Activated naive CD4-positive, alpha-beta T cell treated with anti-CD3 and anti-CD28 coated beads for 36 hours (primary cell): ENCODE measurements around the gene ACVR2B. TPM values are rescaled to one million over a fixed set of nuclear protein-coding genes. Genes with fewer than 3 reads are reported as not detected.
"Not testable (repeated sequence)": the region's sequence is repeated elsewhere in the genome, so short reads cannot be mapped to it uniquely, and the experiment has no call there.

Experiments used
- CTCF ChIA-PET: fragments of 350-600 bp; sonication (Branson Sonifier 250); formaldehyde crosslinking; loops from one replicate; lab custom pipeline; 2021; ENCODE audit warnings: antibody characterized with exemption; lab: Charles Lee
- DNase-seq: peaks from one replicate; pipeline ENCODE4 v3.0.0-alpha.2; 2020
- H3K27ac Mint-ChIP-seq: one replicate; pipeline ENCODE4 v1.8.0; 2021; ENCODE audit warnings: mild to moderate bottlenecking, mixed read lengths
- H3K27me3 Mint-ChIP-seq: one replicate; pipeline ENCODE4 v1.8.0; 2021; ENCODE audit warnings: low read depth, mixed read lengths
- H3K36me3 Mint-ChIP-seq: one replicate; pipeline ENCODE4 v1.8.0; 2021; ENCODE audit warnings: low read depth, mixed read lengths
- H3K4me1 Mint-ChIP-seq: one replicate; pipeline ENCODE4 v1.8.0; 2021; ENCODE audit warnings: low read depth, mixed read lengths
- H3K4me3 Mint-ChIP-seq: one replicate; pipeline ENCODE4 v1.8.0; 2021; ENCODE audit warnings: mild to moderate bottlenecking, moderate library complexity, mixed read lengths
- H3K9me3 Mint-ChIP-seq: one replicate; pipeline ENCODE4 v1.8.0; 2021; ENCODE audit warnings: mixed read lengths
- intact Hi-C: fragments of 100-400 bp; cut with micrococcal nuclease; formaldehyde crosslinking; loops from one replicate; pipeline ENCODE4 v1.15.1; 2023
- total RNA-seq, 2 experiments: library from RNA; stranded (reverse); gene quantifications; one replicate each; pipeline ENCODE4 v1.2.3, GENCODE V29; 2021

The ACVR2B gene
- 1 to 10 TPM; 6.5 to 6.9 TPM for total RNA-seq

- CTCF ChIA-PET, result interaction anchor here (1.2 kb wide), 1 partner anchor 27 kb away, joined by 3 read pairs; no protein-coding TSS in a partner anchor
- H3K27ac Mint-ChIP-seq, result peak within 1 kb of the TSS; percentile 74
- peak; percentile 74 for DNase-seq
- H3K36me3 Mint-ChIP-seq, result peaks cover 3% of the 10 kb centered on the region
- H3K4me3 Mint-ChIP-seq, result peak within 1 kb of the TSS; percentile 96
- H3K27me3 Mint-ChIP-seq, result no peaks in the 10 kb centered on the region
- peaks cover 4% of the 10 kb centered on the region for H3K9me3 Mint-ChIP-seq
- peaks cover 2% of the 10 kb centered on the region for H3K4me1 Mint-ChIP-seq
- intact Hi-C loops, result loop anchor here (1.0 to 5.0 kb wide), 2 partner anchors 43 to 416 kb away; partner anchors contain the start of genes DLEC1 and EXOG
These were observed at the start of gene ACVR2B for GRCh38 chr3:38453075-38453912. TSS of gene ACVR2B (plus strand) at chr3:38453890. CDS start at chr3:38454323, 433 bp downstream.

DNA sequence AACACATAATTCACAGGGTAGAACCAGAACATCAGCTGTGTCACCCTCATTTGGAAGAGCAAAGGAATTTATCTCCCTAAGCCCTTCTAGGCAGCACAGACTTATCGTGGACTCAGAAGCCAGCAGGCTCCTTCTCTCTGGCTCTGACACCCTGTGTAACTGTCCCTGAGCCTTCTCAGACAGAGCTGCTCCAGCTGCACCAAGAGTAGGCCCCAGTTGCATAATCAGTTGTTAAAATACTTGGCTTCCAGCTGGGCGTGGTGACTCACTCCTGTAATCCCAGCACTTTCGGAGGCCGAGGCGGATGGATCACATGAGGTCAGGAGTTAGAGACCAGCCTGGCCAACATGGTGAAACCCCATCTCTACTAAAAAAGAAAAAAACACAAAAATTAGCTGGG, 49.4 kb upstream of the ACVR2B start:
- CTCF ChIA-PET, result no interaction called here
- intact Hi-C loops, result no loop called here
- no peak overlapping the region for H3K4me3 Mint-ChIP-seq

GRCh38 chr3:38411591-38411990, 42.1 kb upstream of the ACVR2B start:
- intact Hi-C loops, result no loop called here
- no peak overlapping the region for H3K27ac Mint-ChIP-seq
- H3K9me3 Mint-ChIP-seq, result no peaks in the 10 kb centered on the region
- no peaks in the 10 kb centered on the region for H3K36me3 Mint-ChIP-seq
- no peaks in the 10 kb centered on the region for H3K4me1 Mint-ChIP-seq
- CTCF ChIA-PET, result no interaction called here
- H3K4me3 Mint-ChIP-seq, result no peak overlapping the region
- no peak for DNase-seq
- no peaks in the 10 kb centered on the region for H3K27me3 Mint-ChIP-seq

More for the DNA sequence above, 49.4 kb upstream of the ACVR2B start:
- peaks cover 30% of the 10 kb centered on the region for H3K36me3 Mint-ChIP-seq
- no peak overlapping the region for H3K27ac Mint-ChIP-seq
- H3K4me1 Mint-ChIP-seq, result no peaks in the 10 kb centered on the region
- H3K27me3 Mint-ChIP-seq, result no peaks in the 10 kb centered on the region
- no peaks in the 10 kb centered on the region for H3K9me3 Mint-ChIP-seq
- DNase-seq, result no peak

GRCh38 chr3:38420758-38421157, 32.9 kb upstream of the ACVR2B start:
- H3K4me3 Mint-ChIP-seq, H3K27me3 Mint-ChIP-seq, H3K9me3 Mint-ChIP-seq, H3K36me3 Mint-ChIP-seq, intact Hi-C loops, CTCF ChIA-PET, H3K27ac Mint-ChIP-seq, DNase-seq: not testable (repeated sequence)
- peaks cover 20% of the 10 kb centered on the region for H3K4me1 Mint-ChIP-seq

DNA sequence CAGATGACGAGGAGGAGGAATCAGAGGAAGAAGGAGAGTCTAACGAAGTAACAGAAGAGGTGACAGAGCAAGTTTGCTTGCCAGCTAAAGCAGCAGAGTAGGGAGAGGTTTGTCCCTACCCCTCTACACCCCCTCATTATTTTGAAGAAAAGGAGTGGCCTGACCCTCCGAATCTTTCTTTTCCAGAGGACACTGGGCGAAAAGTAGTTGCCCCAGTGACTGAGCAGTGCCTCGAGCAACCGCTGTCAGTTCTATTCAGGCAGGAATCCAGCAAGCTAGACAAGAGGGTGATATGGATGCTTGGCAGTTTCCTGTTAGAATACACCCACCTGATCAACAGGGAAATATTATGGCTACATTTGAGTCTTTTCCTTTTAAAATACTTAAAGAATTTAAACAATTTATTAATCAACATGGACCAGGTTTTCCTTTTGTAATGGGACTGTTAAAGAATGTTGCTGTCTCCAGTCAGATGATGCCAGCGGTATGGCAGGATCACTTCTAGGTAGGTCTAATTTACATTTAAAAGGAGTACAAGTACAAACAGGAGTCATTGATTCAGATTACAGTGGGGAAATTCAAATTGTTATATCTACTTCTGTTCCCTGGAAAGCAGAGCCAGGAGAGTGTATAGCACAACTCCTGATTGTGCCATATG, 31.9 kb upstream of the ACVR2B start:
- Mint-ChIP-seq H3K36me3 (no peaks in the 10 kb centered on the region), H3K4me1 (peaks cover 31% of the 10 kb centered on the region), H3K4me3 (no peak overlapping the region), H3K27ac (no peak overlapping the region), H3K9me3 (no peaks in the 10 kb centered on the region), H3K27me3 (no peaks in the 10 kb centered on the region)
- CTCF ChIA-PET, result no interaction called here
- no peak for DNase-seq
- intact Hi-C loops, result no loop called here

DNA sequence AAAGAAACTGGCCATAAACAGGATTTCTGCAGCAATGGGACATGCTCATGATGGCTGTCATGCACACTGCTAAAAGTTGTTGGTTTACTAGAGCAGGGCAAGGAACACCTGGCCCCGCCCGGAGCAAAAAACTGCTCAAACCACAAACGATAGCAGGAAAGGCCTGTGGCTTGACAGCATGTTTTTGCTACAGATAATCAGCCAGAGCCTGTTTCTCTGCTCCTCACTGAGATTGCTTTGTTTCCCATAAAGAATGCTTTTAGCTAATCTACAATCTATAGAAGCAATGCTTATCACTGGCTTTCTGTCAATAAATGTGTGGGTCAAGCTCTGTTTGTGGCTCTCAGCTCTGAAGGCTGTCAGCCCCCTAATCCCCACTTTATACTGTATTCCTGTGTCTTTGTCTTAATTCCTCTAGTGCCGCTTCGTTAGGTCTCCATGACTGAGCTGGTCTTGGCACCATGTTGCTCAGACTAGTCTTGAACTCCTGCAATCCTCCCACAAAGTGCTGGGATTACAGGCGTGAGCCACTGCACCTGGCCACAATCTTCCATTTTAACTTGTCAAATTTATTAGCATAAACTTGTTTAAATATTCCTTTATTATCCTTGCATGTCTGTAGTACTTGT, 26.8 kb upstream of the ACVR2B start:
- intact Hi-C loops, result not testable (repeated sequence)

DNA sequence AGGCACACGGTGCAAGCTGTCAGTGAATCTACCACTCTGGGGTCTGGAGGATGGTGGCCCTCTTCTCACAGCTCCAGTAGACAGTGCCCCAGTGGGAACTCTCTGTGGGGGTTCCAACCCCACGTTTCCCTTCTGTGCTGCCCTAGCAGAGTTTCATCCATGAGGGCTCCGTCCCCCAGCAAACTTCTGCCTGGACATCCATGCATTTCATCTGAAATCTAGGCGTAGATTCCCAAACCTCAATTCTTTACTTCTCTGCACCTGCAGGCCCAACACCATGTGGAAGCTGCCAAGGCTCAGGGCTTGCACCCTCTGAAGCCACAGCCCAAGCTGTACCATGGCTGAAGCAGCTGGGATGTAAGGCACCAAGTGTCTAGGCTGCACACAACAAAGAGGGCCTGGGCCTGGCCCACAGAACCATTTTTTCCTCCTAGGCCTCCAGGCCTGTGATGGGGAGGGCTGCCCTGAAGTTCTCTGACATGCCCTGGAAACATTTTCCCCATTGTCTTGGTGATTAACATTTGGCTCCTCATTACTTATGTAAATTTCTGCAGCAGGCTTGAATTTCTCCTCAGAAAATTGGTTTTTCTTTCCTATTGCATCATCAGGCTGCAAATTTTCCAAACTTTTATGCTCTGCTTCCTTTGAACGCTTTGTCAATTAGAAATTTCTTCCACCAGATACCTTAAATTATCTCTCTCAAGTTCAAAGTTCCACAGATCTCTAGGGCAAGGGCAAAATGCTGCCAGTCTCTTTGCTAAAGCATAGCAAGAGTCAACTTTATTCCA, 20.6 kb upstream of the ACVR2B start:
- H3K4me1 Mint-ChIP-seq, H3K27me3 Mint-ChIP-seq, CTCF ChIA-PET, intact Hi-C loops, H3K27ac Mint-ChIP-seq, H3K4me3 Mint-ChIP-seq: not testable (repeated sequence)
- DNase-seq, result peak; percentile 21
- H3K9me3 Mint-ChIP-seq, result peaks cover 49% of the 10 kb centered on the region
- peaks cover 24% of the 10 kb centered on the region for H3K36me3 Mint-ChIP-seq

More for the DNA sequence above, 26.8 kb upstream of the ACVR2B start:
- H3K4me3 Mint-ChIP-seq, H3K27ac Mint-ChIP-seq, CTCF ChIA-PET, H3K36me3 Mint-ChIP-seq, H3K27me3 Mint-ChIP-seq: not testable (repeated sequence)
- H3K9me3 Mint-ChIP-seq, result peaks cover 10% of the 10 kb centered on the region
- peaks cover 36% of the 10 kb centered on the region for H3K4me1 Mint-ChIP-seq
- DNase-seq, result peak; percentile 22

DNA sequence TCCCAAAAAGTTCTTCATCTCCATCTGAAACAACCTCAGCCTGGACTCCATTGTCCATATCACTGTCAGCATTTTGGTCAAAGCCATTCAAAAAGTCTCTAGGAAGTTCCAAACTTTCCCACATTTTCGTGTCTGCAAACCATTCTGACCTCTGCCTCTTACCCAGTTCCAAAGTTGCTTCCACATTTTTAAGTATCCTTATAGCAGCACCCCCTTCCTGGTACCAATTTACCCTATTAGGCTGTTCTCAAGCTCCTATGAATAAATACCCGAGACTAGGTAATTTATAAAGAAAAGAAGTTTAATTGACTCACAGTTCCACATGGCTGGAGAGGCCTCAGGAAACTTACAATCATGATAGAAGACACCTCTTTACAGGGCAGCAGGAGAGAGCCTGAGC, 20.0 kb upstream of the ACVR2B start:
- H3K36me3 Mint-ChIP-seq, result peaks cover 24% of the 10 kb centered on the region
- H3K9me3 Mint-ChIP-seq, result peaks cover 50% of the 10 kb centered on the region
- H3K4me3 Mint-ChIP-seq, DNase-seq, CTCF ChIA-PET, H3K27ac Mint-ChIP-seq, H3K27me3 Mint-ChIP-seq, H3K4me1 Mint-ChIP-seq, intact Hi-C loops: not testable (repeated sequence)

DNA sequence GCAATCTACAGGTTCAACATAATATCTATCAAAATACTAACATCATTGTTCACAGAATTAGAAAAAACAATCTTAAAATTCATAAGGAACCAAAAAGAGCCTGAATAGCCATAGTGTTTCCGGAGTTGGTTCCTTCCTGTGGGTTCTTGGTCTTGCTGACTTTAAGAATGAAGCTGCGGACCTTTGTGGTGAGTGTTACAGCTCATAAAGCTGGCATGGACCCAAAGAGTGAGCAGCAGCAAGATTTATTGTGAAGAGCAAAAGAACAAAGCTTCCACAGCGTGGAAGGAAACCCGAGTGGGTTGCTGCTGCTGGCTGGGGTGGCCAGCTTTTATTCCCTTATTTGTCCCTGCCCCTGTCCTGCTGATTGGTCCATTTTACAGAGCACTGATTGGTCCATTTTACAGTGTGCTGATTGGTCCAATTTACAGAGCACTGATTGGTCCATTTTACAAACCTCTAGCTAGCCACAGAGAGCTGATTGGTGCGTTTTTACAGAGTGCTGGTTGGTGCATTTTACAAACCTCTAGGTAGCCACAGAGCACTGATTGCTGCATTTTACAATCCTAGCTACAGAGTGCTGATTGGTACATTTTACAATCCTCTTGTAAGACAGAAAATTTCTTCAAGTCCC, 15.1 kb upstream of the ACVR2B start:
- not testable (repeated sequence) for H3K27ac Mint-ChIP-seq

GRCh38 chr3:38443205-38443604, 10.5 kb upstream of the ACVR2B start:
- intact Hi-C loops, H3K27me3 Mint-ChIP-seq, H3K27ac Mint-ChIP-seq, H3K36me3 Mint-ChIP-seq, DNase-seq, H3K4me1 Mint-ChIP-seq, CTCF ChIA-PET, H3K4me3 Mint-ChIP-seq: not testable (repeated sequence)
- peaks cover 12% of the 10 kb centered on the region for H3K9me3 Mint-ChIP-seq

More for the DNA sequence above, 15.1 kb upstream of the ACVR2B start:
- H3K27me3 Mint-ChIP-seq, DNase-seq, H3K4me1 Mint-ChIP-seq, intact Hi-C loops, H3K36me3 Mint-ChIP-seq, H3K4me3 Mint-ChIP-seq: not testable (repeated sequence)
- CTCF ChIA-PET, result interaction anchor here (1.1 kb wide), 1 partner anchor 92 kb away, joined by 5 read pairs; the partner anchor contains the start of gene XYLB
- peaks cover 34% of the 10 kb centered on the region for H3K9me3 Mint-ChIP-seq

GRCh38 chr3:38446085-38446686, 7.5 kb upstream of the ACVR2B start:
- DNase-seq, result no peak
- H3K4me1 Mint-ChIP-seq, result no peaks in the 10 kb centered on the region
- CTCF ChIA-PET, result no interaction called here

More at GRCh38 chr3:38446085-38446686, 7.5 kb upstream of the ACVR2B start:
- peaks cover 1% of the 10 kb centered on the region for H3K36me3 Mint-ChIP-seq
- intact Hi-C loops, result no loop called here
- H3K9me3 Mint-ChIP-seq, result peaks cover 4% of the 10 kb centered on the region
- H3K4me3 Mint-ChIP-seq, result no peak overlapping the region
- no peak overlapping the region for H3K27ac Mint-ChIP-seq
- no peaks in the 10 kb centered on the region for H3K27me3 Mint-ChIP-seq
